GM23338 (cell line): ENCODE measurements around the gene AOAH. TPM values are rescaled to one million over a fixed set of nuclear protein-coding genes. Genes with fewer than 3 reads are reported as not detected.

ENCODE experiments used
- ATAC-seq: fragments of 200-7000 bp; cut with Tn5 transposase; 3 replicates; pipeline ENCODE4 v1.9.1; 2020
- DNase-seq: peaks from one replicate; pipeline ENCODE4 v3.0.0-alpha.2; 2015; ENCODE audit warnings: low spot score
- H2AFZ ChIP-seq: fragments of 200-600 bp; sonication (generic); 2 replicates; pipeline ENCODE4 v1.8.0; 2016; ENCODE audit warnings: antibody characterized with exemption, mild to moderate bottlenecking, moderate library complexity
- H3F3A ChIP-seq: fragments of 200-600 bp; sonication (generic); replicated peaks from 2 replicates; pipeline ENCODE4 v1.8.0; 2017; ENCODE audit warnings: antibody characterized with exemption, mixed run types, low read depth
- H3K27ac ChIP-seq: fragments of 200-600 bp; sonication (generic); 2 replicates; pipeline ENCODE4 v1.6.1; 2016; ENCODE audit warnings: low read depth
- H3K27me3 ChIP-seq: fragments of 200-600 bp; sonication (generic); 2 replicates; pipeline ENCODE4 v1.8.0; 2016; ENCODE audit warnings: mild to moderate bottlenecking, mixed run types, moderate library complexity; ENCODE audit not compliant: insufficient read depth
- H3K36me3 ChIP-seq: fragments of 200-600 bp; sonication (generic); 2 replicates; pipeline ENCODE4 v1.8.0; 2016; ENCODE audit warnings: mild to moderate bottlenecking; ENCODE audit not compliant: insufficient read depth
- H3K4me1 ChIP-seq: fragments of 200-600 bp; sonication (generic); 2 replicates; pipeline ENCODE4 v1.8.0; 2016; ENCODE audit warnings: mild to moderate bottlenecking, moderate library complexity; ENCODE audit not compliant: insufficient read depth
- H3K4me2 ChIP-seq: fragments of 200-600 bp; sonication (generic); 2 replicates; pipeline ENCODE4 v1.7.1; 2017; ENCODE audit warnings: mixed run types
- H3K4me3 ChIP-seq: fragments of 200-600 bp; sonication (generic); 2 replicates; pipeline ENCODE4 v1.6.1; 2016; ENCODE audit warnings: mixed run types
- H3K79me2 ChIP-seq: fragments of 200-600 bp; sonication (generic); replicated peaks from 2 replicates; pipeline ENCODE4 v1.8.0; 2017; ENCODE audit warnings: mild to moderate bottlenecking; ENCODE audit not compliant: insufficient read depth
- H3K9me2 ChIP-seq: fragments of 200-600 bp; sonication (generic); 2 replicates; pipeline ENCODE4 v1.8.0; 2017; ENCODE audit not compliant: insufficient read depth
- H4K20me1 ChIP-seq: fragments of 200-600 bp; sonication (generic); replicated peaks from 2 replicates; pipeline ENCODE4 v1.8.0; 2017; ENCODE audit warnings: mild to moderate bottlenecking; ENCODE audit not compliant: insufficient read depth
- H3K27ac Mint-ChIP-seq: 2 replicates; pipeline ENCODE4 v1.8.0; 2020; ENCODE audit warnings: inconsistent platforms, mild to moderate bottlenecking, moderate library complexity, mixed read lengths
- H3K27me3 Mint-ChIP-seq: 3 replicates; pipeline ENCODE4 v1.8.0; 2022; ENCODE audit warnings: low read depth, mild to moderate bottlenecking, moderate library complexity, mixed read lengths, inconsistent platforms; ENCODE audit not compliant: insufficient read depth, poor library complexity
- H3K36me3 Mint-ChIP-seq: 3 replicates; pipeline ENCODE4 v1.8.0; 2021; ENCODE audit warnings: low read depth, mild to moderate bottlenecking, inconsistent platforms, moderate library complexity, mixed read lengths
- H3K4me1 Mint-ChIP-seq: 3 replicates; pipeline ENCODE4 v1.8.0; 2020; ENCODE audit warnings: mild to moderate bottlenecking, inconsistent platforms, mixed read lengths
- H3K4me3 Mint-ChIP-seq: 3 replicates; pipeline ENCODE4 v1.8.0; 2021; ENCODE audit warnings: moderate library complexity, mild to moderate bottlenecking, inconsistent platforms, mixed read lengths
- H3K9me3 Mint-ChIP-seq: 3 replicates; pipeline ENCODE4 v1.8.0; 2020; ENCODE audit warnings: moderate library complexity, mild to moderate bottlenecking, inconsistent platforms, mixed read lengths
- CREB1 ChIP-seq: fragments of 250-450 bp; sonication (Bioruptor Pico); IDR thresholded peaks from 2 replicates; pipeline ENCODE4 v1.5.0; 2020; ENCODE audit warnings: low read depth, mild to moderate bottlenecking, moderate library complexity
- EZH2 ChIP-seq: fragments of 200-600 bp; sonication (generic); IDR thresholded peaks from one replicate; pipeline ENCODE4 v1.8.0; 2017; ENCODE audit warnings: antibody characterized with exemption, mild to moderate bottlenecking, low read depth; ENCODE audit not compliant: unreplicated experiment
- EZH2phosphoT487 ChIP-seq: fragments of 200-600 bp; sonication (generic); IDR thresholded peaks from one replicate; pipeline ENCODE4 v1.8.1; 2018; ENCODE audit warnings: antibody characterized with exemption; ENCODE audit not compliant: unreplicated experiment
- JUNB ChIP-seq: IDR thresholded peaks from one replicate; pipeline ENCODE4 v1.6.1; 2016; ENCODE audit warnings: antibody characterized with exemption; ENCODE audit not compliant: unreplicated experiment
- REST ChIP-seq: IDR thresholded peaks from one replicate; pipeline ENCODE4 v1.6.1; 2018; ENCODE audit warnings: antibody characterized with exemption; ENCODE audit not compliant: unreplicated experiment
- ZNF114 ChIP-seq: fragments of 250-450 bp; sonication (Bioruptor Pico); IDR thresholded peaks from 2 replicates; pipeline ENCODE4 v1.5.0; 2020; ENCODE audit warnings: mild to moderate bottlenecking, moderate library complexity
- ZNF331 ChIP-seq: fragments of 250-450 bp; sonication (Bioruptor Pico); IDR thresholded peaks from 2 replicates; pipeline ENCODE4 v1.5.0; 2020; ENCODE audit warnings: low read depth, mild to moderate bottlenecking, moderate library complexity
- ZNF462 ChIP-seq: fragments of 250-450 bp; sonication (Bioruptor Pico); IDR thresholded peaks from 2 replicates; pipeline ENCODE4 v1.5.0; 2020; ENCODE audit warnings: mild to moderate bottlenecking, moderate library complexity
- polyA plus RNA-seq: library from polyadenylated mRNA; unstranded; fragments of >200 nt; fragmentation: Nextera tagmentation; extraction: Ambion mirVana; gene quantifications from 2 replicates; pipeline ENCODE4 v1.2.1, GENCODE V29; 2016
- total RNA-seq: library from RNA; depleted of rRNA; stranded (reverse); fragments of >200 nt; shearing (Covaris generic); gene quantifications from 2 replicates; pipeline ENCODE4 v1.2.3, GENCODE V29; 2014

The AOAH gene
- total and polyA plus RNA-seq, 2 experiments from 2014 or later = not detected

- no peaks in the 10 kb centered on the region for H3K27me3 ChIP-seq
- no peaks in the 10 kb centered on the region; the same call in 2 of the 3 replicates for H3K4me1 Mint-ChIP-seq
- H2AFZ ChIP-seq = no peak overlapping the region
- H3K9me3 Mint-ChIP-seq = no peaks in the 10 kb centered on the region
- no peaks in the 10 kb centered on the region for H4K20me1 ChIP-seq
- no peak overlapping the region for H3K4me3 ChIP-seq
- H3K27ac ChIP-seq = no peak overlapping the region
- no peak for TF ChIP-seq ZNF331 (CRISPR knock-in tag)
- TF ChIP-seq EZH2 = no peak
- TF ChIP-seq EZH2phosphoT487 = no peak
- TF ChIP-seq ZNF462 (CRISPR knock-in tag) = no peak
- TF ChIP-seq REST = no peak
- TF ChIP-seq ZNF114 (CRISPR knock-in tag) = no peak
- TF ChIP-seq CREB1 (CRISPR knock-in tag) = no peak
- TF ChIP-seq JUNB = no peak
- peaks cover 4% of the 10 kb centered on the region; the same call in 1 of the 2 replicates for H3K9me2 ChIP-seq
- no peaks in the 10 kb centered on the region for H3K4me1 ChIP-seq
- H3K4me3 Mint-ChIP-seq = no peak overlapping the region
- DNase-seq (no peak), ATAC-seq (no peak)
- H3K36me3 ChIP-seq = no peaks in the 10 kb centered on the region
- no peak overlapping the region for H3K4me2 ChIP-seq
- no peak overlapping the region for H3K27ac Mint-ChIP-seq
- H3K36me3 Mint-ChIP-seq = no peaks in the 10 kb centered on the region
- H3K79me2 ChIP-seq = no peaks in the 10 kb centered on the region
- no peaks in the 10 kb centered on the region for H3F3A ChIP-seq
- no peaks in the 10 kb centered on the region for H3K27me3 Mint-ChIP-seq
These were observed 201.8 kb downstream of the AOAH start for GRCh38 chr7:36522453-36523007.
